Measurements from ENCODE around the gene BRAT1.

BRAT1 gene

GRCh38 chr7:2587134-2587533, 31.8 kb upstream of the BRAT1 start:
- H3K4me3 ChIP-seq (ENCODE audit: low read length): no peak overlapping the region
- no peaks in the 10 kb centered on the region for H4K20me1 ChIP-seq (ENCODE audit: control insufficient read depth, insufficient read depth, low read depth, low read length)
- no peaks in the 10 kb centered on the region for H3F3A ChIP-seq (ENCODE audit: control insufficient read depth, insufficient read depth)
- H3K4me2 ChIP-seq (ENCODE audit: low read length): no peak overlapping the region
- H3K27ac ChIP-seq (ENCODE audit: low read depth, low read length): no peak overlapping the region
- no peaks in the 10 kb centered on the region for H3K27me3 ChIP-seq (ENCODE audit: control insufficient read depth, low read length)
- H3K4me1 ChIP-seq (ENCODE audit: control insufficient read depth, low read length): no peaks in the 10 kb centered on the region
- H3K9me3 ChIP-seq (ENCODE audit: control insufficient read depth, insufficient read depth, low read length): no peaks in the 10 kb centered on the region
- H3K9me2 ChIP-seq (replicated peaks; ENCODE audit: control insufficient read depth, low read length): no peaks in the 10 kb centered on the region
- TF ChIP-seq EZH2phosphoT487 (IDR thresholded peaks at IDR 0.05; ENCODE audit: borderline replicate concordance, low read length) (no peak), CTCF (IDR thresholded peaks at IDR 0.05; ENCODE audit: low read depth, low read length, poor library complexity, severe bottlenecking) (no peak)
- no peaks in the 10 kb centered on the region for H3K79me2 ChIP-seq (ENCODE audit: control insufficient read depth, low read length)
- H3K36me3 ChIP-seq (ENCODE audit: control insufficient read depth, low read length): no peaks in the 10 kb centered on the region

- H3K36me3 ChIP-seq (ENCODE audit: control insufficient read depth, low read length): no peaks in the 10 kb centered on the region
- no peaks in the 10 kb centered on the region for H4K20me1 ChIP-seq (ENCODE audit: control insufficient read depth, insufficient read depth, low read depth, low read length)
- no peak overlapping the region for H3K27ac ChIP-seq (ENCODE audit: low read depth, low read length)
- H3K4me2 ChIP-seq (ENCODE audit: low read length): no peak overlapping the region
- no peaks in the 10 kb centered on the region for H3K79me2 ChIP-seq (ENCODE audit: control insufficient read depth, low read length)
- H3K4me3 ChIP-seq (ENCODE audit: low read length): no peak overlapping the region
- H3K4me1 ChIP-seq (ENCODE audit: control insufficient read depth, low read length): no peaks in the 10 kb centered on the region
- H3K27me3 ChIP-seq (ENCODE audit: control insufficient read depth, low read length): no peaks in the 10 kb centered on the region
- no peaks in the 10 kb centered on the region for H3K9me3 ChIP-seq (ENCODE audit: control insufficient read depth, insufficient read depth, low read length)
- no peaks in the 10 kb centered on the region for H3K9me2 ChIP-seq (replicated peaks; ENCODE audit: control insufficient read depth, low read length)
- no peaks in the 10 kb centered on the region for H3F3A ChIP-seq (ENCODE audit: control insufficient read depth, insufficient read depth)
- TF ChIP-seq CTCF (IDR thresholded peaks at IDR 0.05; ENCODE audit: low read depth, low read length, poor library complexity, severe bottlenecking) (no peak), EZH2phosphoT487 (IDR thresholded peaks at IDR 0.05; ENCODE audit: borderline replicate concordance, low read length) (no peak)
These were observed 31.1 kb upstream of the BRAT1 start for GRCh38 chr7:2586326-2587020.

GRCh38 chr7:2585446-2585845, 30.1 kb upstream of the BRAT1 start:
- H3K79me2 ChIP-seq (ENCODE audit: control insufficient read depth, low read length): no peaks in the 10 kb centered on the region
- H3K27ac ChIP-seq (ENCODE audit: low read depth, low read length): no peak overlapping the region
- H3K4me2 ChIP-seq (ENCODE audit: low read length): no peak overlapping the region
- H3K9me3 ChIP-seq (ENCODE audit: control insufficient read depth, insufficient read depth, low read length): no peaks in the 10 kb centered on the region
- no peaks in the 10 kb centered on the region for H3K27me3 ChIP-seq (ENCODE audit: control insufficient read depth, low read length)
- no peaks in the 10 kb centered on the region for H3K9me2 ChIP-seq (replicated peaks; ENCODE audit: control insufficient read depth, low read length)
- no peak overlapping the region for H3K4me3 ChIP-seq (ENCODE audit: low read length)
- no peaks in the 10 kb centered on the region for H3K4me1 ChIP-seq (ENCODE audit: control insufficient read depth, low read length)
- TF ChIP-seq EZH2phosphoT487 (IDR thresholded peaks at IDR 0.05; ENCODE audit: borderline replicate concordance, low read length) (no peak), CTCF (IDR thresholded peaks at IDR 0.05; ENCODE audit: low read depth, low read length, poor library complexity, severe bottlenecking) (no peak)
- no peaks in the 10 kb centered on the region for H3K36me3 ChIP-seq (ENCODE audit: control insufficient read depth, low read length)
- no peaks in the 10 kb centered on the region for H3F3A ChIP-seq (ENCODE audit: control insufficient read depth, insufficient read depth)
- H4K20me1 ChIP-seq (ENCODE audit: control insufficient read depth, insufficient read depth, low read depth, low read length): no peaks in the 10 kb centered on the region

Measured in DOHH2 (cell line).